NB4 (cell line): Measurements from ENCODE around the gene PTOV1.

ENCODE experiments used
- DNase-seq: peaks from one replicate; pipeline ENCODE4 v3.0.0; 2010; ENCODE audit warnings: low read depth
- H3K4me3 ChIP-seq: one replicate; pipeline ENCODE4 v1.5.1; 2011; ENCODE audit warnings: mild to moderate bottlenecking, low read depth, low read length, moderate library complexity
- CTCF ChIP-seq: IDR thresholded peaks from one replicate; pipeline ENCODE4 v1.5.1; 2012; ENCODE audit warnings: low read depth, low read length
- MAX ChIP-seq: IDR thresholded peaks from 2 replicates; pipeline ENCODE4 v1.6.1; 2011; ENCODE audit warnings: low read depth, low read length
- MYC ChIP-seq: IDR thresholded peaks from 2 replicates; pipeline ENCODE4 v1.6.1; 2011; ENCODE audit warnings: low read depth, low read length
- POLR2A ChIP-seq: IDR thresholded peaks from 2 replicates; pipeline ENCODE4 v1.6.1; 2011; ENCODE audit warnings: mild to moderate bottlenecking; ENCODE audit not compliant: insufficient read length; ENCODE audit errors: extremely low read depth

PTOV1 gene

GRCh38 chr19:49843265-49843664, 7.7 kb upstream of the PTOV1 start:
- TF ChIP-seq POLR2A, result no peak
- TF ChIP-seq CTCF, result no peak
- TF ChIP-seq MYC, result no peak
- no peak for TF ChIP-seq MAX
- no peak overlapping the region for H3K4me3 ChIP-seq
- peak; percentile 83 for DNase-seq

- TF ChIP-seq MYC, result peak; percentile 76
- no peak for TF ChIP-seq CTCF
- TF ChIP-seq MAX, result 0 out of 2 replicates have a peak, but pooled peaks have one; percentile 53
- TF ChIP-seq POLR2A, result no peak
- peak; percentile 94 for DNase-seq
- H3K4me3 ChIP-seq, result no peak overlapping the region
Observed at GRCh38 chr19:49844138-49845095, 6.5 kb upstream of the PTOV1 start.

GRCh38 chr19:49845414-49845813, 5.5 kb upstream of the PTOV1 start:
- H3K4me3 ChIP-seq, result no peak overlapping the region
- no peak for DNase-seq
- no peak for TF ChIP-seq POLR2A
- TF ChIP-seq MAX, result no peak
- TF ChIP-seq CTCF, result no peak
- TF ChIP-seq MYC, result no peak

- TF ChIP-seq MYC (no peak), POLR2A (no peak), MAX (no peak), CTCF (no peak)
- no peak overlapping the region for H3K4me3 ChIP-seq
- no peak for DNase-seq
Observed at GRCh38 chr19:49846408-49846807, 4.6 kb upstream of the PTOV1 start.

GRCh38 chr19:49847731-49848696, 2.9 kb upstream of the PTOV1 start:
- H3K4me3 ChIP-seq, result no peak overlapping the region
- peak; percentile 88 for DNase-seq
- no peak for TF ChIP-seq CTCF
- TF ChIP-seq MAX, result peak; percentile 89
- no peak for TF ChIP-seq POLR2A
